Activated T-cell treated with anti-CD3 and anti-CD28 coated beads, Interleukin-2, amount 50 U/mL, for 24 hours (primary cell): Measurements from ENCODE around the gene CTSW.
A peak's percentile ranks its signal among the peaks of the same experiment; 100 is the strongest.

Experiments used
- DNase-seq: peaks from one replicate; pipeline ENCODE4 v3.0.0-alpha.2; 2020
- H3K27ac Mint-ChIP-seq: 2 replicates; pipeline ENCODE4 v1.8.0; 2020; ENCODE audit warnings: mild to moderate bottlenecking, mixed read lengths
- H3K27me3 Mint-ChIP-seq: 2 replicates; pipeline ENCODE4 v1.8.0; 2020; ENCODE audit warnings: mixed read lengths
- H3K36me3 Mint-ChIP-seq: 2 replicates; pipeline ENCODE4 v1.8.0; 2020; ENCODE audit warnings: low read depth, mixed read lengths
- H3K4me1 Mint-ChIP-seq: 2 replicates; pipeline ENCODE4 v1.8.0; 2020; ENCODE audit warnings: low read depth, mixed read lengths
- H3K4me3 Mint-ChIP-seq: 2 replicates; pipeline ENCODE4 v1.8.0; 2020; ENCODE audit warnings: mild to moderate bottlenecking, moderate library complexity, mixed read lengths
- H3K9me3 Mint-ChIP-seq: 2 replicates; pipeline ENCODE4 v1.8.0; 2020; ENCODE audit warnings: mixed read lengths

The CTSW gene

DNA sequence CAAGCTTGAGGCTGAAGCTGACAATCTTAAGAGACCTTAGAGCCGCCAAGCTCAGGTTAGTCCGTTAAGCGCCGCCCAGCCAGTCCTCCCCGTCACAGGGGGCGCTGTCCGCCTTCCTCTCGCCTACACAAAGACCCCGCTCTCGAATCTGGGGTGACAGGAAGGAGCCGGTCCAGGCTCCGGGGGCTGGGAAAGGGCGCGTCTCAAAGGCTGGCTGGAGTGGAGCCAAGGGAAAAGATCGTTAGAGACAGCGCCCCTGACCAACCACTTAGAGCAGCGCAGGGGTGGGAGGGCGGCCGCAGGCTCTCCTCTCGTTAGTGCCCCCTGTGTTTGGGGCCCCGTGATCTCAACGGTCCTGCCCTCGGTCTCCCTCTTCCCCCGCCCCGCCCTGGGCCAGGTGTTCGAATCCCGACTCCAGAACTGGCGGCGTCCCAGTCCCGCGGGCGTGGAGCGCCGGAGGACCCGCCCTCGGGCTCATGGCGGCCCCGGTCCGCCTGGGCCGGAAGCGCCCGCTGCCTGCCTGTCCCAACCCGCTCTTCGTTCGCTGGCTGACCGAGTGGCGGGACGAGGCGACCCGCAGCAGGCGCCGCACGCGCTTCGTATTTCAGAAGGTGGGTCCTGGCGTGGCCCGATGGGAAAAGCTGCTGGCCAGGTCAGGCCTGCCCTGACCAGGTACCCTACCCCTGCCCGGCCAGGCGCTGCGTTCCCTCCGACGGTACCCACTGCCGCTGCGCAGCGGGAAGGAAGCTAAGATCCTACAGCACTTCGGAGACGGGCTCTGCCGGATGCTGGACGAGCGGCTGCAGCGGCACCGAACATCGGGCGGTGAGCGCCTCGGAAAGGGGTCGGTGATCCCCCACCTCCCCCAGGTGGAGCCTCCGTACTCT lies 19.1 kb upstream of the CTSW start, which contains the start of gene MUS81:
MUS81 (plus strand) TSS at position 156 of the 887 bp plus-strand sequence; CDS start at position 477, 321 bp downstream.
- Mint-ChIP-seq H3K27ac (peak within 1 kb of the TSS; percentile 98), H3K27me3 (no peaks in the 10 kb centered on the region), H3K4me1 (peaks cover 53% of the 10 kb centered on the region), H3K9me3 (no peaks in the 10 kb centered on the region), H3K36me3 (peaks cover 82% of the 10 kb centered on the region), H3K4me3 (peak within 1 kb of the TSS; percentile 90)
- peak; percentile 97 for DNase-seq

DNA sequence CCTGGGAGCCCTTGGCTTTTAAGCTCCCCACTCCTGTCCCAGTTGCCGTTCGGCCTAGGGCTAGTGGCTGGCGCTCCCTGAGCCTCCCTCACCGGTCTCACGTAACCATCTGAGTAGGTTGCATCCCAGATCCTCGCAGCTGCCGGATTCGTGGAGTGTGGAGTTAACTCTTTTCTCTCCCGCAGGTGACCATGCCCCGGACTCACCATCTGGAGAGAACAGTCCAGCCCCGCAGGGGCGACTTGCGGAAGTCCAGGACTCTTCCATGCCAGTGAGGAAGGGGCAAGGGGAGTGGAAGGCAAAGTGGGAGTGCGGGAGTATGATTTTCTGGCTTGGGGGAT lies 18.5 kb upstream of the CTSW start:
- Mint-ChIP-seq H3K27ac (peak overlapping the region; percentile 98), H3K9me3 (no peaks in the 10 kb centered on the region), H3K4me1 (peaks cover 47% of the 10 kb centered on the region), H3K27me3 (no peaks in the 10 kb centered on the region), H3K4me3 (peak overlapping the region; percentile 90), H3K36me3 (peaks cover 82% of the 10 kb centered on the region)
- DNase-seq: no peak

DNA sequence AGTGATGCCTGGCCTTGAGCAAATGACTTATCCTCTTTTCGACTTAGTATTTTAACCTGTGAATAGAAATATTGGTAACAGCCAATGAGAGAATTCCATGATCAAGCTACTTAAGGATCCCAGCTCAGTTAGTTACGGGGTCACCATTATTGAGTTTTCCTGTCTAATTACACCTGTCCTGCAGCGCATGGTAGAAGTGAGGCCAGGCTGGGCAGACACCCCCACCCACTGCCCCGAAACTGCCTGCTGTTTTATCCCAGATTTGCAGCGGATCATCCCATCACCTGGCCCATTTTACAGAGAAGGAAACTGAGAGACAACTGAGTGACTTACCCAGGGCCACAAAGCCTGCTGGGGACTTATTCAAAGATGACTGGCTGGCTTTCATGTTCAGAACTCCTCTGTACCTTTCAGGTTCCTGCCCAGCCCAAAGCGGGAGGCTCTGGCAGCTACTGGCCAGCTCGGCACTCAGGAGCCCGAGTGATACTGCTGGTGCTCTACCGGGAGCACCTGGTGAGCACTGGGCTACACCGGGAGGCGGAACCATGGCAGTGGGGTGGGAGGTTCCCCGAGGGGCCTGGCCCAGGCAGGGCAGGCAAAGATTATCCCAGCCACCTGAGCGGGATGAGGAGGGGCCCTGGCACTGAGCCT lies 18.0 kb upstream of the CTSW start:
- peaks cover 42% of the 10 kb centered on the region for H3K4me1 Mint-ChIP-seq
- no peak for DNase-seq
- H3K9me3 Mint-ChIP-seq: no peaks in the 10 kb centered on the region
- no peaks in the 10 kb centered on the region for H3K27me3 Mint-ChIP-seq
- peaks cover 81% of the 10 kb centered on the region for H3K36me3 Mint-ChIP-seq
- peak overlapping the region; percentile 90 for H3K4me3 Mint-ChIP-seq
- peak overlapping the region; percentile 98 for H3K27ac Mint-ChIP-seq

DNA sequence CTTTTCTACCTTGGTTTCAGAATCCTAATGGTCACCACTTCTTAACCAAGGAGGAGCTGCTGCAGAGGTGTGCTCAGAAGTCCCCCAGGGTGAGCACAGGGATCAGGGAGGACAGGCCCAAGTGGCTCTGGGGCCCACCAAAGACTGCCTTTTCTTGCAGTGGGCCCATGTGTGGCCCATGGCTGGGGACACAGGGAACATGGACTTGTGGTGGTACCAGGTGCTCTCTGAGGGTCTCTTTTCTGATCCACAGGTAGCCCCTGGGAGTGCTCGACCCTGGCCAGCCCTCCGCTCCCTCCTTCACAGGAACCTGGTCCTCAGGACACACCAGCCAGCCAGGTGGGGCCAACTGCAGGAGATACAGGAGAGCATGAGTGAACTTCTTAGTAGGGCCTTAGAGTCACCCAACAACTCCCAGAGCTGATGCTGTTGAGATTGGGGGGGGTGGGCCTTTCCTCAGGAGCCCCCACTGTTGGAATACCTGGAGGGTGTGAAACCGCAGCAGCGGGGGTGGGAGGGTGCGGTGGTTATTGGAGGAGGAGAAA lies 17.4 kb upstream of the CTSW start:
- Mint-ChIP-seq H3K36me3 (peaks cover 82% of the 10 kb centered on the region), H3K27ac (peak overlapping the region; percentile 98), H3K9me3 (no peaks in the 10 kb centered on the region), H3K27me3 (no peaks in the 10 kb centered on the region), H3K4me3 (peak overlapping the region; percentile 90), H3K4me1 (peaks cover 41% of the 10 kb centered on the region)
- no peak for DNase-seq

DNA sequence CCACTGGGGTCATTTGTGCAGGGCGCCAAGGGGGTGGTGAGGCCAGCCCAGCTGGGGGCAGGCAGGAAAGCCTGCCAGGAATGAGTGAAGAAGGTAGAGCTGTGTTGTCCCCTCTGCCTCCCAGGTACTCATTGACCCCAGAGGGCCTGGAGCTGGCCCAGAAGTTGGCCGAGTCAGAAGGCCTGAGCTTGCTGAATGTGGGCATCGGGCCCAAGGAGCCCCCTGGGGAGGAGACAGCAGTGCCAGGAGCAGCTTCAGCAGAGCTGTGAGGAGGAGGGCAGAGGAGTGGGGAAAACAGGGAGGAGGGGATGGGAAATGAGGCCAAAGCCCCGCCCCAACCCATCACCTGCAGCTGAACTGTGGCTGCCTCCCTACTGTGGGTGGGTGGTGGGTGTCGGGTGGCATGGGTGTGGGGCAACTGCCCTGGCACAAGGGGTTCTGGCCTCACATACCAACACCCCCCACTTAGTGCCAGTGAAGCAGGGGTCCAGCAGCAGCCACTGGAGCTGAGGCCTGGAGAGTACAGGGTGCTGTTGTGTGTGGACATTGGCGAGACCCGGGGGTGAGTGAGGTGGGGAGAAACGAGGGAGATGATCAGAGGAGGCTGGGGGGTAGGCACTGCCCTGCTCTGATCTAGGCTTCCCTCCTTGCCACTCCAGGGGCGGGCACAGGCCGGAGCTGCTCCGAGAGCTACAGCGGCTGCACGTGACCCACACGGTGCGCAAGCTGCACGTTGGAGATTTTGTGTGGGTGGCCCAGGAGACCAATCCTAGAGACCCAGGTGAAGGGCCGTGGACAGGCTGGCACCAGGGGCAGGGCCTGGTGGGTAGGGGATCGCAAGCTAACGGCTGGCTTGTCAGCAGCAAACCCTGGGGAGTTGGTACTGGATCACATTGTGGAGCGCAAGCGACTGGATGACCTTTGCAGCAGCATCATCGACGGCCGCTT lies 16.4 kb upstream of the CTSW start:
- Mint-ChIP-seq H3K36me3 (peaks cover 89% of the 10 kb centered on the region), H3K27me3 (no peaks in the 10 kb centered on the region), H3K4me1 (peaks cover 40% of the 10 kb centered on the region), H3K27ac (peak overlapping the region; percentile 83), H3K4me3 (peak overlapping the region; percentile 49), H3K9me3 (no peaks in the 10 kb centered on the region)
- no peak for DNase-seq

DNA sequence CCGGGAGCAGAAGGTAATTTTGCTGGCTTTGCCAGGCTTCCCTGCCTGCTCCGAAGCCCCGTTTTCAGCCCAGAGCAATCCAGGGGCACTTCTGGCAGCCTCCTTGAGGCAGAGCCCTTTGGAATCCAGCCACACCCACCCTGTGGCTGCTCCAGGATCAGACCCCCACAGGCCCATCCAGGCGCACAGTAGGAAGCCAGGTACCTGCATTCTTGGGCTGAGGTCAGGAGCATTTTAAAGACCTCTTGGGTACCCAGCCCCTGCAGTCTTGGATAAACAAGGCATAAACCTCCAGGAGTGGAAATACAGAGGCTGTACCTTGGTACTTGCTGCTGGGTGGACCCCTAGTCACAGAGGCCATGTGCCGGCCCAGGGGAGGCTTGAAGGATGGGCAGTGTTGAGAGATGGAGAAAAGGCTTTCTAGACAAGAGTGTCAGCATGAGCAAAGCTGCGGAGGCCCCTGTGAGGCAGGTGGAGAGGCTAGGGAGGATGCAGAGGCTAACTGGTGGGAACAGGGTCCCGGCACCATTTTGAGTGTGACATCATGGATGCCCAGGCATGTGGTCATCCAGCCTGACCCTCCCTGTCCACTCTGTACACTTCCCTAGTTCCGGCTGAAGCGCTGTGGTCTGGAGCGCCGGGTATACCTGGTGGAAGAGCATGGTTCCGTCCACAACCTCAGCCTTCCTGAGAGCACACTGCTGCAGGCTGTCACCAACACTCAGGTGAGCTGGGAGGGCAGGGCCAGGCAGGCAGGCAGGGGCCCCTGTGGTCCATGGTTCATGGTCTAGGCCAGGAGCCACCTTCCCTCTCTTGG lies 15.5 kb upstream of the CTSW start:
- peaks cover 84% of the 10 kb centered on the region for H3K36me3 Mint-ChIP-seq
- H3K9me3 Mint-ChIP-seq: no peaks in the 10 kb centered on the region
- no peak overlapping the region for H3K4me3 Mint-ChIP-seq
- DNase-seq: no peak
- H3K27me3 Mint-ChIP-seq: no peaks in the 10 kb centered on the region
- H3K4me1 Mint-ChIP-seq: peaks cover 33% of the 10 kb centered on the region
- H3K27ac Mint-ChIP-seq: peak overlapping the region; percentile 20

DNA sequence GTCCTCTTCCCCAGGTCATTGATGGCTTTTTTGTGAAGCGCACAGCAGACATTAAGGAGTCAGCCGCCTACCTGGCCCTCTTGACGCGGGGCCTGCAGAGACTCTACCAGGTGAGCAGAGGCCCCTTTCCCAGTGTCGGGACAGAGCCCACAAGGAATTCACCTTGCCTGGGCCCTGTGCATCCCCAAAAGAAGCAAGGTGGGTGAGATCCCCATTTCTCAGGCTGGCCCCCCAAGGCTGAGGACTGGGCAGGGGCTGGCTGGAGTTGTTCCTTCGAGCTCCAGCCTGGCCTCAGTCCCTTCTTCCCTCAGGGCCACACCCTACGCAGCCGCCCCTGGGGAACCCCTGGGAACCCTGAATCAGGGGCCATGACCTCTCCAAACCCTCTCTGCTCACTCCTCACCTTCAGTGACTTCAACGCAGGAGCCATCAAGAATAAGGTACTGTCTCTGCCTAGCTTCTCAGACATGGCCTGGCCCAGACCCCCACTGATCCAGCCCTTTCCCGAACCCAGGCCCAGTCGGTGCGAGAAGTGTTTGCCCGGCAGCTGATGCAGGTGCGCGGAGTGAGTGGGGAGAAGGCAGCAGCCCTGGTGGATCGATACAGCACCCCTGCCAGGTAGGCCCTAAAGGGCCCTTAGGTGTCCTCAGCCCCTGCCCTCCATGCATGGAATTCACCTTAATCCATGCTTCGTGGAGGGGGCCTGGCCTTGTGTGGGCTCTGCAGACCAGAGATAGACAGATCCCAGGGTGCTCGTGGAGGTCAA lies 14.7 kb upstream of the CTSW start:
- H3K27ac Mint-ChIP-seq: peak overlapping the region; percentile 61
- H3K4me1 Mint-ChIP-seq: peaks cover 30% of the 10 kb centered on the region
- no peak for DNase-seq
- no peak overlapping the region for H3K4me3 Mint-ChIP-seq
- no peaks in the 10 kb centered on the region for H3K27me3 Mint-ChIP-seq
- no peaks in the 10 kb centered on the region for H3K9me3 Mint-ChIP-seq
- H3K36me3 Mint-ChIP-seq: peaks cover 80% of the 10 kb centered on the region

DNA sequence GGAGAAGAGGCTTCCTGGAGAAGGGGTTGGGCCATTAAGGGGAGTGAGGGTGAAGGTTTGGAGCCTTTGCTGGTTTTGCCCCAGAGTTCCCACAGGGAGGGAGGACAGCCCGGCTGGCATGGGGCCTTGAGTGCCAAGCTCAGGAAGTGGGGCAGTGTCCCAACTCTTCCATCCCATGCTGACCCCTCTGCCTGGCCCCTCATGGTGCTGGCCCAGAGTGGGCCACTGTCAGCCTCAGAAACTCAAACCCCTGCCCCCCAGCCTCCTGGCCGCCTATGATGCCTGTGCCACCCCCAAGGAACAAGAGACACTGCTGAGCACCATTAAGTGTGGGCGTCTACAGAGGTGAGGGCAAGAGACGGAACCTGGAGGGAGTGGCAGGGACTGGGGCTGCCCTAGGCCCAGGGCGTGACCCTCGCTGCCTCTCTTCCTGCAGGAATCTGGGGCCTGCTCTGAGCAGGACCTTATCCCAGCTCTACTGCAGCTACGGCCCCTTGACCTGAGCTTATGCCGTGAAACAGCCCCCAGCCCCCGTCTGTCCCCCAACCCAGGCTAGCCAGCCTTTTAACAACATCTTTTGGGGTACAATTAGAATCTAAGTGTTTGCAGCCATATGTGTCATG lies 14.0 kb upstream of the CTSW start:
- H3K4me1 Mint-ChIP-seq: peaks cover 29% of the 10 kb centered on the region
- DNase-seq: no peak
- peaks cover 74% of the 10 kb centered on the region for H3K36me3 Mint-ChIP-seq
- H3K4me3 Mint-ChIP-seq: no peak overlapping the region
- peak overlapping the region; percentile 61 for H3K27ac Mint-ChIP-seq
- no peaks in the 10 kb centered on the region for H3K9me3 Mint-ChIP-seq
- H3K27me3 Mint-ChIP-seq: no peaks in the 10 kb centered on the region

DNA sequence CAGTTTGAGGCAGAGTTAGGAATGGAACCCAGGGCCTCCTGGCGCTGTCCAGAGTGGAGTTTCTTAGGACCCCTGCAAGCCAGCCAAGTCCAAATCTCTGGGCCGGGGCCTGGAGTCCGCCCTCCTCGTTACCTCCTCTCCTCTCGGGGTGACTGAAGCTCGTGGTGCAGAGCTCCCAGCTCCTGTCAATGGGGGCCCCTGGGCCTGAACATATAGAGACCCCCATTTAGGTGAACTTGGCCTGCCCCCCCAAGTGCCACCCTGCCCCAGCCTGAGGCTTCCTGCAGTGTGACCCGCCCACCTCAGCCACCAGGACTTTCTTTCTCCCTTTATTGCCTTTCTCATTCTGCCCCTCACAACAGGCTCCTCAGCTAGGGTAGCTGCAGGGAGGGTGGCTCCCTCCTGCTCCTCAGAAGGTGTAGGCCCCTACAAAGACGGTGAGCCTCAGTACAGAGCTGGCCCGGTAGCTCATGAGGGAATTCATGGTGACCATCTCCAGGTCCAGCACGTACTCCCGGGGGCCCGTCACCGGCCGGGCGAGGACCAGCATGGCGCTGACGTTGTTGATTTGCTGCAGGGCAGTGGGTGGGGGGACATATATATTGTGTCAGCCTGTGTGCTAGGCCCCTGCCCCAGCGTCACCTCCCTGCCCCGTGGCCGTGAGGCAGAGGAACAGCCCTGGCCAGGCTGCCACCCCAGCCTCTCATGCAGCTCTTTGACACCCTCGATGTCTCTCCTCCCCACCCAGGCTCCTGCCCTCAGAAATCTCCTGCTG lies 12.9 kb upstream of the CTSW start:
- peaks cover 27% of the 10 kb centered on the region for H3K4me1 Mint-ChIP-seq
- no peak for DNase-seq
- no peaks in the 10 kb centered on the region for H3K27me3 Mint-ChIP-seq
- H3K36me3 Mint-ChIP-seq: peaks cover 64% of the 10 kb centered on the region
- H3K9me3 Mint-ChIP-seq: no peaks in the 10 kb centered on the region
- H3K27ac Mint-ChIP-seq: no peak overlapping the region
- no peak overlapping the region for H3K4me3 Mint-ChIP-seq

DNA sequence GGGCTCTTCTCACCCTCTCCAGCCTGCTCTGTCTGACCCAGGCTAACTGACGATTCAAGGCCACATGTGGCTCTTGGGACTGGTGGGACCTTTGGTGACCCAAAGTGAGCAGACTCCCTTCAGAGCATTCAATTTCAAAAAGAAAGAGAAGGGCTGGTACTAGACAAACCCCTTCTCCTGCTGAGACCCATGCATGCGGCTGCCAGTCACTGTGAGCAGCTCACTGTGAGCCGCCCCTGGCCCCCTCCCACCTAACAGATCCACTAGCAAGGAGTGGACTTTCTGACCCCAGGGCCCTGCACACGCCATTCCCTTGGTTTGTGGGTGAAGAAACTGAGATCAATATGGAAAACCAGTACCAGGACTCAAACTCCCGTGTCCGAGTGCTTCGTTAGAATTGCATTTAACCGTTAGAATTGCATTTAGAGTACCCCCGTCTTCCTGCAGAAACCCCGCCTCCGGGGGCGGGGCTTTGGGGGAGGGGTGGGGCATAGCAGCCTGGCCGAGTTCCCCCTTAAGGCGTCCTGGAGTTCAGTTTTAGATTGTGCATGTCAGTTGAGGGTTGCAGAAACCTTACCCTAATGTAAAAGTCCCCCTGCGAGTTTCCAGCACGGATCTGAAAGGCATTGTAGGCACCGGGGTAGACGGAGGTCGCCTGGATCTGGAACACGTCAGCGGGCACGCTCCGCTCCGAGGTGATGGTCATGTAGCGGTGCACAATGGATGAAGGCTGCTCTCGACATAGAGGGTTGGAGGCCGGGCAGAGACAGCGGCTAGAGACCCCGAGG lies 12.2 kb upstream of the CTSW start:
- Mint-ChIP-seq H3K9me3 (no peaks in the 10 kb centered on the region), H3K36me3 (peaks cover 56% of the 10 kb centered on the region), H3K27me3 (no peaks in the 10 kb centered on the region), H3K27ac (no peak overlapping the region), H3K4me1 (peaks cover 22% of the 10 kb centered on the region), H3K4me3 (no peak overlapping the region)
- no peak for DNase-seq

DNA sequence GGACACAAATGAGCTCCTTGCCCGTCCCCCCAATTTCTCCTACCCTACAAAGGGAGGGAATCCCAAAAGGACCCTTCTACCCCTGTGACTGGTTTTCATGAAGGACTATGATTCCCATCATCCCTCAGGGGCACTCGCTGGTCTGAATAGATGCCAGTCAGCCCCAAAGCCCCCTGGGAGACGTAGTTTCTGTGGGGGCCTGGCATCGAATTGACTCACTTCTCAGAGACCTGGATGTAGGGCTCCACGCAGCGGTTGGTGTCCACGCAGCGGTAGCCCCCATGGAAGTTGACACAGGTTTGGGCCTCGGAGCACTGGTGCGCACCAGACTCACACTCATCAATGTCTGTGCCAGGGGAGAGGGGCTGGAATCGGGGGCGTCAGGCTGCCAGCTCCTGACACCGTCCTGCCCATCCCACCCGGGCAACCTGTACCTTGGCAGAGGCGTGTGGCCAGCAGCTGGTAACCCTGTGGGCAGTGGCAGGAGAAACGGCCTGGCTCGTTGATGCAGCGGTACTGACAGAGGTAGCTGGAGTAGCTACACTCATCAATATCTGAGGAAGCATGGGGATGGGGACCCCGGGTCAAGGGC lies 11.5 kb upstream of the CTSW start:
- Mint-ChIP-seq H3K27ac (no peak overlapping the region), H3K27me3 (no peaks in the 10 kb centered on the region), H3K4me3 (no peak overlapping the region), H3K36me3 (peaks cover 49% of the 10 kb centered on the region), H3K9me3 (no peaks in the 10 kb centered on the region), H3K4me1 (peaks cover 20% of the 10 kb centered on the region)
- DNase-seq: no peak
